GM10266 (cell line): ENCODE data around the gene CD200R1.

Source experiments
- DNase-seq: peaks from one replicate; pipeline ENCODE4 v3.0.0; 2012; ENCODE audit errors: extremely low spot score
- TF ChIP-seq, protein P1 (sequence below): IDR thresholded peaks from 2 replicates; pipeline ENCODE4 v1.5.1; 2012; ENCODE audit warnings: mild to moderate bottlenecking, low read depth; ENCODE audit not compliant: control insufficient read depth, insufficient read depth; ENCODE audit errors: missing control alignments

Gene CD200R1, protein sequence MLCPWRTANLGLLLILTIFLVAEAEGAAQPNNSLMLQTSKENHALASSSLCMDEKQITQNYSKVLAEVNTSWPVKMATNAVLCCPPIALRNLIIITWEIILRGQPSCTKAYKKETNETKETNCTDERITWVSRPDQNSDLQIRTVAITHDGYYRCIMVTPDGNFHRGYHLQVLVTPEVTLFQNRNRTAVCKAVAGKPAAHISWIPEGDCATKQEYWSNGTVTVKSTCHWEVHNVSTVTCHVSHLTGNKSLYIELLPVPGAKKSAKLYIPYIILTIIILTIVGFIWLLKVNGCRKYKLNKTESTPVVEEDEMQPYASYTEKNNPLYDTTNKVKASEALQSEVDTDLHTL

DNA sequence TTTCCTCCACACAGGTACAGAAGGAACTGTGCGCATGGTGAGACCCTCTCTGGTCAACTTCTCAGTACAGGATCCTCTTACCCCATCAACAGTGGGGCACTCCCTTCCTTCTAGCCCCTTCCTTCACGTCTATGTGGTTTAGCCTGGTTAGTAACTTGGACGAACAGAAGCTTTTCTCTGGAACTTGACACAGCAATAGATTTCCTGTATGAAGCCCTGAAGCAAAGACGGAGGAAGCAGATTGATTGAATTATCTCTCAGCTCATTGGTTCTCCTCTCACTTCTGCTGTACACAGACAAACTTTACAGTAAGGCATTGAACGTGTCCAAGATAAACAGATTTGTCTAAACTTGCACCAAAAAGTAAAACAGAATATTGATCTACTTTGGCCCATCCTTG is at the start of gene CD200R1:
Gene CD200R1 (minus strand): TSS at position 210 of the 400 bp plus-strand sequence. CDS start 246 bp downstream, outside the sequence.
- DNase-seq, result no peak
- TF ChIP-seq, protein P1, sequence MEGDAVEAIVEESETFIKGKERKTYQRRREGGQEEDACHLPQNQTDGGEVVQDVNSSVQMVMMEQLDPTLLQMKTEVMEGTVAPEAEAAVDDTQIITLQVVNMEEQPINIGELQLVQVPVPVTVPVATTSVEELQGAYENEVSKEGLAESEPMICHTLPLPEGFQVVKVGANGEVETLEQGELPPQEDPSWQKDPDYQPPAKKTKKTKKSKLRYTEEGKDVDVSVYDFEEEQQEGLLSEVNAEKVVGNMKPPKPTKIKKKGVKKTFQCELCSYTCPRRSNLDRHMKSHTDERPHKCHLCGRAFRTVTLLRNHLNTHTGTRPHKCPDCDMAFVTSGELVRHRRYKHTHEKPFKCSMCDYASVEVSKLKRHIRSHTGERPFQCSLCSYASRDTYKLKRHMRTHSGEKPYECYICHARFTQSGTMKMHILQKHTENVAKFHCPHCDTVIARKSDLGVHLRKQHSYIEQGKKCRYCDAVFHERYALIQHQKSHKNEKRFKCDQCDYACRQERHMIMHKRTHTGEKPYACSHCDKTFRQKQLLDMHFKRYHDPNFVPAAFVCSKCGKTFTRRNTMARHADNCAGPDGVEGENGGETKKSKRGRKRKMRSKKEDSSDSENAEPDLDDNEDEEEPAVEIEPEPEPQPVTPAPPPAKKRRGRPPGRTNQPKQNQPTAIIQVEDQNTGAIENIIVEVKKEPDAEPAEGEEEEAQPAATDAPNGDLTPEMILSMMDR, result no peak

DNA sequence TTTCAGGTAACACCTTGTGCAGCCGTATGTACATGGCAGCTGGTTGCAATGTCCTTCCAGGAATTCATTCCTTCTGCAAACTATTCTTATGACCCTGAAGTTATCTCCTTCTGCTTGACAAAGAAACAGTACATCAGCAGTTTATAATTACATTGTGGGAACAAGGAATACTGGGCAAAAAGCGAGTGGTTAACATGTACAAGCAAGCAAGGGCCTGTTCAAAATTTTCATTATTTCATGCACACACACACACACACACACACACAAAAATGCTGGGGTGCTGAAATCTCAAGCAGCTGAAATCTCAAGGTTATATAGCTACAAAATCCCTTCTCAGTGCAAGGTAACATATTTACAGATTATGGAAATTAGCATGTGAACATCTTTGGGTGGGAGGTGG is 46.6 kb upstream of the CD200R1 start:
- TF ChIP-seq, protein P1, result no peak
- DNase-seq, result no peak

DNA sequence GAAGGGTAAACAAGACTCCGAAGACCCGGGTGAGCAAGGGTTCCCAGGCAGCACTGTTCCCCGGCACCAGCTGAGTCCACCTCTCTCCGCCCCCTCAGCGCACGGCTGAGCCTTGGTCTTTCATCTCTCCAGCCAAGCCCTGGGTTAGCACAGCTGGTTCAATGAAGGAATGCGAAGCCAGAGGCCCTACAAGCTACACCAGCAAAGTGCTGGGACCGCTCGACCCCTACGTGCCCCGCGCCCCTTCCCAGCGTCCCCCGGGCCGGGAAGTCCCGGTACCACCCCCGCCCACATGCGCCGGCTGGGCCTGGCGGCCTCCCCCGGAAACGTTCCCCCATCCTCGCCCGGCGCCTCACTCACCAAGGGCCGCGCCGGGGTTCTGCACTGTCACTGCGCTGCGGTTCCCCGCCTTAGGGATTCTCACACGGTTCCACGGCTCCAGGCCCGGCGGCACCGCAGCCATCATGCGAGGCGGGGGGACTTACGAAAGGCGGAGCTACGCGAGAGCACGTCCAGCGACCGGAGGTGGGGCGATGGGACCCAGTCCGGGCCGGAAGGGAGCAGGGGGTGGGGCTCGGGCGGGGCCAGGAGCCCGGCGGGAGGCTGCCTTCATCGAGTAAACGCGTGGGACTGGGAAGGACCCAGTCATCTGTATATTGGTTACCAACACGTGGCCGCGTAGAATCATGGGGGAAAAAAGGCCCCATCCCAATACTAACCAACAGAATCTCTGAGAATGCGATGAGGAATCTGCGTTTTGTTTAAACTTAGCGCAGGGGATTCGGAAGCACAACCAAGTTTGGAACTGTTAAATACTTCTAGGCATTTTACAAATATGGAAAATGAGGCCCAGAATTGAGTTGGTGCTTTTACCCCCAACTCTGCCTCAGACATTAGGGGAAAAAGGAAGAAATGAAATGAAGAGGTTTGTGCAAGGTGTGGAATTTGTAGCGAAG is 44.6 kb upstream of the CD200R1 start:
- TF ChIP-seq, protein P1, result no peak
- DNase-seq, result peak; percentile 89

DNA sequence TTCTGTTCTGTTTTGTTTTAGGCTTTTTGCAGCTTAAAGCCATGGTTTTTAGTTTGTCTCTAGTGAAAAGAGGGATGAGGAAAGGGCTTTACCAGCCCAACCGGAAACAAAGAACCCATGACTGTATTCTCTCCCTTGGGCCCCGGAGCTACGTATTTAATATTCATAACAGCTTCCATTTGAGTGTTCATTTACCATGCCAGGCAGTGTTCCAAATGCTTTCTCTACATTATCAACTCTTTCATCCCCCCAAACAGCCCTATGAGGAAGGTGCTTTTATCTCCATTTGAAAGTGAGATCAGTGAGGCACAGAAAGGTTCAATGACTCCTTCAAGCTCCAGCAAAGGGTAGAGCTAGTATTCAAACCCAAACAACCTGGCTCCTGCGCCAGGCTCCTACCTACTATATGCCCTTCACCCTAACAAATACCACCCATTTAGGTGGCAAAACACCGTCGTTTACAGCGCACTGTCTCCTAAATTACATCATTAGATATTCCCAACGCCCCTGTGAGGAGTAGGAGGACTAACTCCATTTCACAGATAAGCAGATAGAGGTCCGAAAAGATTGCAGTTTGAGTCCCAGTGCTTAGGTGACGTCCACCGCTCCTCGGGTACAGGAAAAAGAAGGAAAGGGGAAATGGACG is 43.8 kb upstream of the CD200R1 start:
- TF ChIP-seq, protein P1, result no peak
- DNase-seq, result no peak

DNA sequence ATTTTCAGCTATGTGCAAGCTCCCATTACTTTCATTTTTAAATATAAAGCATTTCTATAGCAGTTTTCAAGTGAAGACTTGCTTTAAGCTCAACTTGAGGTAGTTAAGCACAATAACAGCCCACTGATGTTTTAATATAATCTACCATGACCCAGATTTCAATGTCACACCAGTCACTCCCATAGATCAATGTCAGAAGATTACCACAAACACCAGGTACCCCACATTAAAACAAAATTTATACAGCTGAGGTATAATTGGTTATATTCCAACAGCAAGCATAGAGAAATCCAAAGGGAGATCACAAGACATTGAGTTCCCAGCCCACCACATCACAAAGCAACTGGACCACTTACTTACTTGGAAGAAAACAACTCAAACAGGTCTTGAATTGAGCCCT is 38.7 kb upstream of the CD200R1 start:
- TF ChIP-seq, protein P1, result no peak
- DNase-seq, result no peak

DNA sequence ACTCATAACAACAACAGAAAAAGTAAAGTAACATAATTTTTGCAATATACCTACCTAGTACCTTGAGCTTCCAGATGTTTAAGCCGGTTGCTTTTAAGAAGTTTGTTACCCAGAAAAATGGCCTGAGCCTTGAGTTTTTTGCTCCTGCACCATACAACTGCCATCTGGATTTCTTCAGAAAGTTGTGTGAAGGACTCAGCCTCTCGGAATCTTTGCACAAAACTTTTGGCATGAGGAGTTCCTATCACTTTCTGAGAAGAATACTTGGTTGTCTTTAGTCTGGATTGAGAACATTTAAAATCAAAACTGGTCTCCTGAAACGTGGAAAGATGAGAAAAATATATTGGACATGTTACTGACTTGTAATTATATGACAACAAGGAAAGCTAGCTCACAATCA is 33.2 kb upstream of the CD200R1 start:
- no peak for DNase-seq
- TF ChIP-seq, protein P1, result no peak
